ENCODE measurements around the gene USP47.

GRCh38 chr11:11977206-11977938 lies 135.6 kb downstream of the USP47 start:
- TF ChIP-seq, protein P1, sequence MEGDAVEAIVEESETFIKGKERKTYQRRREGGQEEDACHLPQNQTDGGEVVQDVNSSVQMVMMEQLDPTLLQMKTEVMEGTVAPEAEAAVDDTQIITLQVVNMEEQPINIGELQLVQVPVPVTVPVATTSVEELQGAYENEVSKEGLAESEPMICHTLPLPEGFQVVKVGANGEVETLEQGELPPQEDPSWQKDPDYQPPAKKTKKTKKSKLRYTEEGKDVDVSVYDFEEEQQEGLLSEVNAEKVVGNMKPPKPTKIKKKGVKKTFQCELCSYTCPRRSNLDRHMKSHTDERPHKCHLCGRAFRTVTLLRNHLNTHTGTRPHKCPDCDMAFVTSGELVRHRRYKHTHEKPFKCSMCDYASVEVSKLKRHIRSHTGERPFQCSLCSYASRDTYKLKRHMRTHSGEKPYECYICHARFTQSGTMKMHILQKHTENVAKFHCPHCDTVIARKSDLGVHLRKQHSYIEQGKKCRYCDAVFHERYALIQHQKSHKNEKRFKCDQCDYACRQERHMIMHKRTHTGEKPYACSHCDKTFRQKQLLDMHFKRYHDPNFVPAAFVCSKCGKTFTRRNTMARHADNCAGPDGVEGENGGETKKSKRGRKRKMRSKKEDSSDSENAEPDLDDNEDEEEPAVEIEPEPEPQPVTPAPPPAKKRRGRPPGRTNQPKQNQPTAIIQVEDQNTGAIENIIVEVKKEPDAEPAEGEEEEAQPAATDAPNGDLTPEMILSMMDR (IDR thresholded peaks at IDR 0.05): no peak
- no peak for TF ChIP-seq POLR2A (IDR thresholded peaks at IDR 0.05)

All from lower leg skin (tissue), 3 donors.